NCI-H510A treated with DMSO at 0.1 percent for 48 hours (cell line): ENCODE results near the gene OXT.

Source experiments
- DNase-seq: peaks from one replicate; lab custom pipeline; 2025; lab: John Stamatoyannopoulos, UW

OXT gene

DNA sequence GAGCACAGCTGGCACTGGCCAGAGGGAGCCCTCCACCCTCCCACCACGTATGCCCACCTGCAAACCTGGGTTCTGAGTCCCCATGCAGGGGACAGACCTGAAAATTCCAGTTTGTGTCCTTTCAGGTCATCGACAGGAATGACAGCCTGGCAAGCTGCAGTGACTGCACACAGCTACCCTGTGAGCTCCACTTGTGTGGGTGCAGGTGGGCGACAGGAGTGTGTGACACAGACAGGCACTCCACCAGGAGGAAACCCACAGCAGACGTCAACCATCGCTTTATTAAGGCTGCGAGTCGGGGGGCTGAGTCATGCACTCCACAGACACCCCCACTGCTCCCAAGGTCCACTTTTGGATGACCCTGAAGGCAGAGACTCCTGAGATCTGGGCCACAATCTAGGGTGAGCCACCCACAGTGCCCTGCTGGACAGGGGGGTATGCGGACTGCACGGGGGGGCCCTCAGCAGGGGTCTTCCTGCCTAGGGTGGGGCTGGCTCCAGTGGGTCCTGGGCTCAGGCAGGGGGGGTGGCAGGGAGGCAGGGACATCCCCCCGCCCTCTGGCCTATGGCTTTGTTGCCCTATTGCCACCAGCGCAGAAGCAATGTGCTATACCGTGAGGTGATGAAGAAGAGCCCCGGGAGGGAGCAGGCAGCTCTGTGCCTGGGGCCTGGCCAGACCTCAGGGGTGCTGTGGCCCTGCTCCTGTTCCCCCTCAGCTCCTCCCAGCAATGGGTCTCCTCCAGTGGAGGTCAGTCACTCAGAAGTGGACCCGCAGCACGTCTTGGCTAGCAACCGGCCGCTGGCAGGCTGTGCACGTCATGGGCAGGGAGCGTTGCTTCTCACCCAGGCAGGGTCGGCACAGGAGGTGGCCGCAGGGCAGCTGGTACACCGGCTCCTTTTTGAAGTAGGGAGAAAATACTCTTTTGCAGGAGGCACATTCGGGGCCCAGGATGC lies 38.2 kb downstream of the OXT start:
- DNase-seq, result no peak

DNA sequence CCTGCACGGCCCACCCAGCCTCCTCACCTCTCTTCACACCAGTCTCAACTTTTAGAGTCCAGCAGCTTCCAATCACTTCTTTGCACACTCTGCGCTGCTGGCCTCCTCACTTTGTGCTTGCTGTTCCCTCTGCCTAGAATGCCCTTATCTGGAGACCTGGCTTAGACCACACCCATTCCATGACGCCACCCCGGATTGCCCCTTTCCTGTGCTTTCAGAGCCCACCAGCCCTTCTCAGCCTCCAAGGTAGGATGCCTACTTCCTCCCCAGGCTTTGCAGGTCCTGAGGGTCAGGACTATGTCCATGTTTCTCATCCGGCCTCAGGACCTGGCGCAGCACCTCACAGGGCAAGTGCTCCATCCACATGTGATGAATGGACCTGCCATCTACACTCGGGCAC lies 40.1 kb downstream of the OXT start:
- no peak for DNase-seq

DNA sequence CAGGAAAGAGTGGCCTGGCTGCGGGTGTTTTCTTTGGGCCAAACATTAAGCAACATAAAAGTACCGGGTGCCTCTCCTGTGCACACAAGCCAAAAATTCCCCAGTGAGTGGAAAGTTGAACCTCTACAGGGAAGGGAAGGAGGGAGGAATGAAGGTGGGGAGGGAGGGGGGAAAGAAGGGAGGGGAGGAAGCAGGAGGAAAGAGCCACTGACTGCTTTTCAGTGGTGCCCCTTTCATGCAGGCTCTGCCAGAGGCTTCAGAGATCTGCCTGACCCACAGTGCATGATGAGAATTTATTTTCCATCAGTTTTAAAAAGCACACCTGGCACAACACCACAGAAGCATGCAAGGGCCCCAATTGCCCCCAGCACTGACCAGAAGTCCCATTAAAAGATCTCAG lies 40.6 kb downstream of the OXT start:
- no peak for DNase-seq

DNA sequence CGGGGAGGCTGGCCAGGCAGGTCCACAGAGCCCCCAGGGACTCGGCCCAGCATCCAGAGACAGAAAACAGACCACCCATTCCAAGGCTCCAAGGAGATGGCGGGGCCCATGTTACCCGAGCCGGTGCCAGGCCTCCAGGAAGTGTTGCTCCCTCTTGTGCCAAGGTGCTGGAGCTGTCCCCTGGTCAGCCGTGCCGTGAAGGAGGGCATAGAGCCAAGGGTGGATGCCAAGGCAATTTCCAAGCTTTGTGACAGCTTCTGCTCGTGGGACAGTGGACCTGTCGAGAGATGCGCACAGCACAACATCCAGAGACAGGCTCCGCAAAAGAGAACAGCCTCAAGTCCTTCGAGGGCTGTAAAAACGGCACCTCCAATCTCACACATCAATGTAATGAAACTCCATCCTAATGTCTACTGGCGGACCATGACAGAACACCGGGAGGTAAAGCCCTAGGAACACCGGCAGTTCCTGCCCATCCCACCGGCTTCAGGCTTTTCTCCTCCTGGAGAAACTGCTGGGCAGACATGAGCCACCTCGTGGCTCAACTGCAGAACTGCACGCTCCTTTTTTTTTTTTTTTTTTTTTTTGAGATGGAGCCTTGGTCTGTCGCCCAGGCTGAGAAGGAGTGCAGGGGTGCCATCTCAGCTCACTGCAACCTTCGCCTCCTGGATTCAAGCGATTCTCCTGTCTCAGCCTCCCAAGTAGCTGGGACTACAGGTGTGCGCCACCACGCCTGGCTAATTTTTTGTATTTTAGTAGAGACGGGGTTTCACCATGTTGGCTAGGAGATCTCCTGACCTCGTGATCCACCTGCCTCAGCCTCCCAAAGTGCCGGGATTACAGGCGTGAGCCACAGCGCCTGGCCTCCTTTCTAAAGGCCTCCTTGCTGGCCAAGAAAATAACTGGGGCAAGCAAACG lies 44.0 kb downstream of the OXT start:
- peak; percentile 57 for DNase-seq

DNA sequence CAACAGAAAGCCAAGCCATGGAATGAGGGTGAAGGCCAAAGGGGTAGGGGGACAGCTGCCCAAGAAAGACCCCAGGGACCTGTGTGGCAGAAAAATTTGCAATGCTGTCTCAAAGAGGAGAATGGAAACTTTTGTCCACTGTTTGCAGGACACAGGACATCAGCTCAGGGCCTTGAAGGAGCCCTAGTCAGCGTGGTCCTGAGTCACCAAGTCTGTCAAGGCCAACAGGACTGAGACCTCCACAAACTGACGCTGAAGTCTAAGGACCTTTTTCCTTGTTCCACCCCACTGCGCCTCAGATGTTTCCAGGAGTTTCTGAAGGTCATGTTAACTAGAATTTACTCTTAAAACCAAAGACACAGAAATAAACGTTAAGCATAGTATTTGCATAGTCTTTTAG lies 44.9 kb downstream of the OXT start:
- DNase-seq, result no peak

DNA sequence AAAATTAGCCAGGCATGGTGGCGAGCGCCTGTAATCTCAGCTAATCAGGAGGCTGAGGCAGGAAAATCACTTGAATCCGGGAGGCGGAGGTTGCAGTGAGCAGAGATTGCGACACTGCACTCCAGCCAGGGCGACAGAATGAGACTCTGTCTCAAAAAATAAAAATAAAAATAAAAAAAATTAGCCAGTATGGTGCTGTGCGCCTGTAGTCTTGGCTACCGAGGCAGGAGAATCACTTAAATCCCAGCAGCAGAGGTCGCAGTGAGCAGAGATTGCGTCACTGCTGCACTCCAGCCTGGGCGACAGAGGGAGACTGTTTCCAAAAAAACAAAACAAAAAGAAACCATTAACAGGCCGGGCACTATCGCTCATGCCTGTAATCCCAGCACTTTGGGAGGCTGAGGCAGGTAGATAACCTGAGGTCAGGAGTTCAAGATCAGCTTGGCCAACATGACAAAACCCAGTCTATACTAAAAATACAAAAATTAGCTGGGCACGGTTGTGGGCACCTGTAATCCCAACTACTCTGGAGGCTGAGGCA lies 46.5 kb downstream of the OXT start:
- peak; percentile 34 for DNase-seq

DNA sequence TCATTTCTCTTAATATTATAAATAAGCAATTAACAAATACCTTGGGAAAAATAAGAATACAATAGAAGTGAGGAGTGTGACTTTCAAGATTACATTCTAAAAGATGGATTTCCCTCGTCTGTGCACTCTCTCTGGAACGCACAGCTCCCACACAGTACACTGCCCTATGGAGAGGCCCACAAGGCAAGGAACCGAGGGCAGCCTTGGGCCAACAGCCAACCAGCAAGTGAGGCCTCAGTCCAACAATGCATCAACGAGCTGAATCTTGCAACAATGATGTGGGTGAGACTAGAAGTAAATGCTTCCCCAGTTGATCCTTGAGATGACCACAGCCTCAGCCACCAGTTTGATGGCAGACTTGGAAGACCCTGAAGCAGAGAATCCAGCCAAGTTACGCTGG lies 47.6 kb downstream of the OXT start:
- no peak for DNase-seq

DNA sequence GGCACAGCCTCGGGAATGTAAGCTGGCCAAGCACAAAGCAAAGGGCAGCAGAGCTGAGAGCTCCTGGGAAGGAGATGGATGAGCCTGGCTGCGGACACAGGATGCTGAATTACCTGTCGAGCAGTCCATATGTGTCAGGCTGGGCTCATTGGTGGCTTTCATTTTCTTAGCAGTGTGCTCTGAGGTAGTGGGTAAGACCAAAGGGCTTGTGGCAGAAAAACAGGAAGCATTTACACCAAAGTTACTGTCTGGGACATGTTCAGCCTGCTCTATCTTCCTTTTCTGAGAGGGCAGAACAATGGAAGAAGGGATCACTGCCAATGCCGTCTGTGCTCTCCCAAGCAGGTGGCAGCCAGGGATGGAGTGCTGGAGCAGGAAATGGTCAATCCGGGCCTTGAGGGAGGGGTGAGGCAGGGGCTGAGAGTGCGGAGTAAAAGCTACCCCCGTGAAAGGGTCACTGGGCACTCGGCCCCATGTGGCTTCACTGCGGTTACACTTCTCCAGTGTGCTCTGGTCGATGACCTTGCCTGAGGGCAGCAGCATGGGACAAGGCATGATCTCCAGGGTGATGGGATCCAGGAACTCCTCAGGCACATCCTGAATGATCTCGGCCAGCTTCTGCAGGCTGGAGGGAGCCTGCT lies 50.0 kb downstream of the OXT start:
- DNase-seq, result no peak
